Stimulated activated CD8-positive, alpha-beta memory T cell treated with anti-CD3 and anti-CD28 coated beads, Interleukin-2, amount 100 ng/mL, for 48 hours (primary cell): ENCODE results near the gene PDE1A.
"Not testable (repeated sequence)": the region's sequence is repeated elsewhere in the genome, so short reads cannot be mapped to it uniquely, and the experiment has no call there.

ENCODE experiments used
- DNase-seq, 2 donors: peaks; one replicate each; pipeline ENCODE4 v3.0.0-alpha.2; 2020; ENCODE audit warnings: low read depth in 2 of 2

PDE1A gene

GRCh38 chr2:182406221-182406620 is 20.6 kb downstream of the PDE1A start:
- DNase-seq: no peak

GRCh38 chr2:182404975-182405561 is 21.8 kb downstream of the PDE1A start:
- no peak for DNase-seq

- DNase-seq: no peak
These were observed 22.7 kb downstream of the PDE1A start for GRCh38 chr2:182404092-182404491.

- DNase-seq: no peak
These were observed 33.5 kb downstream of the PDE1A start for GRCh38 chr2:182393270-182393760.

- no peak for DNase-seq
These were observed 35.4 kb downstream of the PDE1A start for GRCh38 chr2:182391443-182391842.

- not testable (repeated sequence) for DNase-seq
These were observed 40.5 kb downstream of the PDE1A start for GRCh38 chr2:182386267-182386880.

- no peak for DNase-seq
These were observed 42.0 kb downstream of the PDE1A start for GRCh38 chr2:182384860-182385259.

GRCh38 chr2:182381225-182381624 is 45.6 kb downstream of the PDE1A start:
- no peak for DNase-seq

GRCh38 chr2:182379241-182379640 is 47.6 kb downstream of the PDE1A start:
- DNase-seq: no peak

- no peak for DNase-seq
These were observed 48.1 kb downstream of the PDE1A start for GRCh38 chr2:182378759-182379158.

- no peak for DNase-seq
These were observed 49.4 kb downstream of the PDE1A start for GRCh38 chr2:182377467-182377866.

- no peak for DNase-seq
These were observed 51.0 kb downstream of the PDE1A start for GRCh38 chr2:182375862-182376261.

GRCh38 chr2:182372661-182373060 is 54.2 kb downstream of the PDE1A start:
- no peak for DNase-seq

GRCh38 chr2:182368996-182369395 is 57.8 kb downstream of the PDE1A start:
- no peak for DNase-seq

GRCh38 chr2:182368446-182368845 is 58.4 kb downstream of the PDE1A start:
- no peak for DNase-seq

GRCh38 chr2:182367401-182367800 is 59.4 kb downstream of the PDE1A start:
- DNase-seq: no peak

GRCh38 chr2:182366628-182367027 is 60.2 kb downstream of the PDE1A start:
- no peak for DNase-seq

- no peak for DNase-seq
These were observed 61.0 kb downstream of the PDE1A start for GRCh38 chr2:182365855-182366254.

- no peak for DNase-seq
These were observed 65.4 kb downstream of the PDE1A start for GRCh38 chr2:182361477-182361876.

- DNase-seq: no peak
These were observed 66.1 kb downstream of the PDE1A start for GRCh38 chr2:182360663-182361260.

GRCh38 chr2:182359990-182360662 is 66.7 kb downstream of the PDE1A start:
- DNase-seq: no peak
